NCI-H1417 treated with DMSO at 0.1 percent for 48 hours (cell line): Measurements from ENCODE around the gene TYSND1.
"Not testable (repeated sequence)": the region's sequence is repeated elsewhere in the genome, so short reads cannot be mapped to it uniquely, and the experiment has no call there.

Source experiments
- DNase-seq: peaks from one replicate; lab custom pipeline; 2025; lab: John Stamatoyannopoulos, UW

Gene TYSND1

GRCh38 chr10:70163448-70163847 is 16.9 kb upstream of the TYSND1 start:
- DNase-seq: no peak

- DNase-seq: no peak
These were observed 16.3 kb upstream of the TYSND1 start for GRCh38 chr10:70162892-70163201.

DNA sequence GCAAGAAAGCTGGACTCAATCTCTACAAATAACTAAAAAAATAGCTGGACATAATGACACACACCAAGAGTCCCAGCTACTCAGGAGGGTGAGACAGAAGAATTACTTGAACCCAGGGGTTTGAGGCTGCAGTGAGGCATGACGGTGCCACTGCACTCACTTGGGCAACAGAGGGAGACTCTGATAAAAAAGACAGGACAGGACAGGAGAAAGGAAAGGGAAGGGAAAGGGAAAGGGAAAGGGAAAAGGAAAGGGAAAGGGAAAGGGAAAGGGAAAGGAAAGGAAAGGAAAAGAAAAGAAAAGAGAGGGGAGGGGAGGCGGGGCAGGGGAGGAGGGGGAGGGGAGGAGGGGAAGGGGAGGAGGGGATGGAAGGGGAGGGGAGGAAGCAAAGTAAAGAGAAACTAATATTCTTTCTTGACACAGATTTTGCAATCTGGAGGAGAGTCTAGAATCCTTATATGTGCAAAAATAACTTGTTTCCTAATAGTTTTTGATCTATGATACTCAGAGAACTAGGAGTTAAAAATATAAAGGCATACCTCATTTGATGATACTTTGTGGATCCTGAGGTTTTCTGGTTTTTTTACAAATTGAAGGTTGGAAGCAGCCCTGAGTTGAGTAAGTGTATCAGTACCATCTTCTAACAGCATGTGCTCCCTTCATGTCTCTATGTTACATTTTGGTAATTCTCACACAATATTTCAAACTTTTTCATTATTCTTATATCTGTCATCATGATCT is 15.8 kb upstream of the TYSND1 start:
- no peak for DNase-seq

- no peak for DNase-seq
These were observed 14.3 kb upstream of the TYSND1 start for GRCh38 chr10:70160798-70161197.

GRCh38 chr10:70159366-70159765 is 12.9 kb upstream of the TYSND1 start:
- DNase-seq: not testable (repeated sequence)

- DNase-seq: no peak
These were observed 11.6 kb upstream of the TYSND1 start for GRCh38 chr10:70158113-70158512.

DNA sequence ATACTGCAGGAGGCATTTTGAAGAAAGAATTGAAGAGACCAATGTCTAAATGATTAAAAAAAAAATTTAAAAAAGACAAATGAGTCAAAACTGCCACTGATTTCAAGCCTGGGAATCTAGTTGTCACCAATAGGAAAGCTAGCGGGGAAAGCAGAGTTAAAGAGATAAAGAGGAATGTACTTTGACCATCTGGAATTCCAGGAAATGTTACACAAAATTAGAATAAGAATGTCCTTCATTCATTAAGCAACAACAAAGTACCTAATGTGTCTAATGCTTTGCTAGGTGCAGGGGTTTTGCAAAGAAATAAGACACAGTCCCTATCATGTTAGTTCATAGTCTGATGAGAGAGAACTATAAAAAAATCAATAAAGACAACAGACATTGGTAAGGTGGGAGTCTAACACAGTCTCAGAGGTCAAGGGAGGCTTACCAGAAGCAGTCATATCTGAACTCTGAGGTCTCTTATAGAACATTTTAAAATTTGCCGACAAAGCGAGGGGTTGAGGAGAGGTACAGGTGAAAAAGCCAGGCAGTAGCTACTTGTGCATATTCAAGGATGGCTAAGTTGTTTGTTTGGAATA is 8.8 kb upstream of the TYSND1 start:
- no peak for DNase-seq

DNA sequence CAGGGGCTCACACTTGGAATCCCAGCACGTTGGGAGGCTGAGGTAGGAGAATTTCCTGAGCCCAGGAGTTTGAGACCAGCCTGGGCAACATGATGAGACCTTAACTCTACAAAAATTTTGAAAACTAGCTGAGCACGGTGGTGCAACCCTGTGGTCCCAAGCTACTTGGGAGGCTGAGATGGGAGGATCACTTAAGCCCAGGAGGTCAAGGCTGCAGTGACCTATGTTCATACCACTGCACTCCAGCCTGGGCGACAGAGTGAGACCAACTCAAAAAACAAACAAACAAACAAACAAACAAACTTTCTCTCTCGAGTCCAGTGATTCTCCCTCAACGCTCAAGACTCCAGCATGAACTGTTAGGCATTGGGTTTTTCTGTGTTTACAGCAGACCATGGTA is 2.0 kb upstream of the TYSND1 start:
- DNase-seq: no peak

- DNase-seq: no peak
These were observed 742 bp upstream of the TYSND1 start for GRCh38 chr10:70147259-70147625.

GRCh38 chr10:70145666-70146488 is 623 bp downstream of the TYSND1 start:
- no peak for DNase-seq

- DNase-seq: no peak
These were observed 1.3 kb downstream of the TYSND1 start for GRCh38 chr10:70145166-70145665.

GRCh38 chr10:70144372-70145110 is 2.0 kb downstream of the TYSND1 start:
- no peak for DNase-seq

GRCh38 chr10:70142555-70142954 is 3.9 kb downstream of the TYSND1 start:
- no peak for DNase-seq

GRCh38 chr10:70140297-70140696 is 6.2 kb downstream of the TYSND1 start:
- no peak for DNase-seq

- no peak for DNase-seq
These were observed 6.6 kb downstream of the TYSND1 start for GRCh38 chr10:70139997-70140250.

DNA sequence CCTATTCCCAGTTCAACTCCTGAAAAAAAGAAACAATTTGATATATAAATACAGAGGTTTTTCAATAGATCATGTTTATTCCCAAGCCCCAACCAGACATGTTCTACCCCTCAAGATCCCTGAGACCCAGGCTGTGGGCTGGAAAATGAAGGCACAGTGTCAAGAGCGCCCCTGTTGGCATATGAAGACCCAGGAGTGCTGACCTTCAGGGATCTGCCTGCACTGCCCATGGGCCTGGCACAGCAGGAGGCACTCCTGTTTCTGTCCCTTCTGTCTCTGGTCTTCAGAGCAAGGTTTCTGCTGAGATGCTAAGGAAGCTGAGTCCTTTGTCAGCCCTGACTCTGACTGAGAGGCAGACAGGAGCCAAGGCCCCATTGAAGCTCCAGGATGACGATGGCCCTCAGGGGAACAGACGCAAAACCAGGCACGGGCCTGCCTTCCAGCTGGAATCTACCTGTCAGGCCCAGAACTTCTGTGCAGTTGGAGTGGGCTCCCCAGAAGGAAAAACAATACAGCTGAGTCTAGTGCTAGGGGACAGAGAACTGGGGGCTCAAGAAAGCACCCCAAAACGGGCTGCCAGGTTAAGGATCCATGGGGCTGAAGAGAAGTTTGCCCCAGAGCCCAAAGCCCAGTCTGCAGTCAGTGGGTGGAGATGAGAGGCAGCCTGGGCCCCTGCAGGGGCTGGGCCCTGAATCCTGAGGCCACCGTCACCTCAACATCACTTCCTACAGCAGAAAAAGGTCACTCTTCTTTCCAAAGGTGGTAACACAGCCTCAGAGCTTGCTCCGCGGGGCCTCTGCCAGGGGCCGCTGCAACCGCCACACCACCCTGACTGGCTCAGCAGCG is 7.1 kb downstream of the TYSND1 start:
- no peak for DNase-seq

DNA sequence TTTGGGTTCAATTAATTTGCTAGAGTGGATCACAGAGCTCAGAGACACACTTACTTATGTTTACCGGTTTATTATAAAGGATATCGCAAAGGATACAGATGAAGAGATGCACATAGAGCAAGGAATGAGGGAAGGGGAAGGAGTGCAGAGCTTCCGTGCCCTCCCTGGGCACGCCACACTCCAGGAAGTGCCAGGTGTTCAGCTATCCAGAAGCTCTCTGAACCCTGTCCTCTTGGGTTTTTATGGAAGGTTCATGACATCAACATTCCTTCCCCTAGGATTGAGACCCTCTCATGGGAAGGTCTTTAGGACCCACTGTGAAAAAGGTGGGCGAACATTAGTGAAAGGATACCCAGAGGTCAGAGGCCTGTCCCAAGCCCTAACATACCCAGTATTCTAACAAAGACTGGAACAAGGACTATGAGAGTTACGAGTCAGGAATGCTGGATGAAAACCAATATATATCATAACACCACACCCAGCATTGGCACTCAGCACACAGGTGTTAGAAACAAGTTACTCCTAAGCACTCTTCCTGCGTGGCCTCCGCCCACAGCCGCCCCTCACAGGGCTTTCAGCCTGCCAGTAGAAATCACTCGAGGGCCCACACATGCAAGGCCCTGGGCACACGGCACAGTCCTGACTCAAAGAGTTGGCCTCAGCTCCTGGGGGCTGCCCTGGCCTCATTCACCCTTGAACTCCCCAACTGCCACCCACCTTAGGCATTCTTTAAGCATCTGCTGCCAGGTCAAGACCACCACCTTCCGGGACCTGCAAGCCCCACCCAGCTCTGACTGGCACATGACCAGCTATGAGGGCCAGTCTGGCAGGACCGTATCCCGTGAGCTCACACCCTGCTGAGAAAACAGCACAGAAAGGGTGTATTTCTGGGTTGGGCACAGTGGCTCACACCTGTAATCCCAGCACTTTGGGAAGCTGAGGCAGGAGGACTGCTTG is 8.3 kb downstream of the TYSND1 start:
- DNase-seq: no peak

GRCh38 chr10:70137135-70137534 is 9.4 kb downstream of the TYSND1 start:
- no peak for DNase-seq

DNA sequence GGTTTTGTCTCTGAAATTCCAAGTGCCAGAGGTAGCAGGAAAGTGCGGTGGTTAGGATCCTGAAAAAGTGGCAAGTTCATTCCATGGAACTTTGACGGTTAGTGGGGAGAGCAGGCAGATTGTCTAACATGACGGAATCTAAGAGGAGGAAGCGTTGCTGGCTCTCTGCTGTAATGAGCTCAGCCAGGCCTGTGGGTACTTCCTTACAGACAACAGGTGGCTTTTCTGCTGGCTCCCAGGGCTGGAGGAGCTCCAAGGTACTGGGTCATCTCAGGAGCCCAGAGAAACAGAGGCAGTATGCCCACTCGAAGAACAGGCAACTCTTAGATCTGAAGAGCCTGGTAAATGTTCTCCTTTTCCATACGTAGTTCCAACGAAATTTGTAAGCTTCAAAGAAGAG is 10.8 kb downstream of the TYSND1 start:
- no peak for DNase-seq

DNA sequence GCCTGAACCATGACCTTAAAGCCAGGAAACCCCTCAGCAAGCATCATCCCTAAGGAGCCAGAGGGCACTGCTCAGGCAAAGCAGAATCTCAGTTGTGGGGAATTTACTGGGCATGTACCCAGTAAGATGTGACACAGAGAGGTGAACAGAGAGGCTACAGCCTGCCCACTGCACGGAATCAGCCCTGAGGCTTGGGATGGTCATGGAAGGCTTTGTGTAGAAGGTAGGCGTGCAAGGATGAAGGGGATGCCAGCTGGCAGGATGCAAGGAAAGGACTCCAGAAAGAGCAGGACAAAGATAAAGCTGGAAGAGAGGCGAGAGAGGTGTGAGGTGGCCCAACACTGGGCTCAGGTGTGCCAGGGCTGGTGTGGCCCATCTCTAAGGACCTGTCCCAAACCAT is 11.5 kb downstream of the TYSND1 start:
- DNase-seq: no peak
